Measurements from ENCODE around the gene ITGA11. TPM values are rescaled to one million over a fixed set of nuclear protein-coding genes. Genes with fewer than 3 reads are reported as not detected.

Gene ITGA11
- total and polyA plus RNA-seq, 2 of the 13 experiments (the other 11 are each of a cell fraction or from before 2014, with no cell fraction given) = not detected

- FAIRE-seq = no peak
- DNase-seq (ENCODE audit: low spot score) = no peak
- in situ Hi-C loops (cut with HindIII; ENCODE audit: extremely low pct_ligation_motif_present, low pct_unique_long_range_greater_than_20kb) (no loop called here), intact Hi-C loops (cut with micrococcal nuclease; ENCODE audit: unreplicated experiment) (no loop called here)
- H3K27ac ChIP-seq (ENCODE audit: extremely low read length, insufficient read depth, low read length) = peak overlapping the region; percentile 61
- ChIA-PET POLR2A (no interaction called here), CTCF (ENCODE audit: low intra/inter-chr PET ratio, low total read pairs) (no interaction called here)
- H3K4me3 ChIP-seq (replicated peaks in 1 of 3; ENCODE audit: insufficient read depth in 1 of 3, low read depth in 2 of 3, low read length in 3 of 3) = no peak overlapping the region
- no peaks in the 10 kb centered on the region for H3K27me3 ChIP-seq (ENCODE audit: control insufficient read depth in 1 of 2, insufficient read depth in 2 of 2, low read length in 2 of 2)
- no TSS peak for BruUV-seq (replicated peaks)
- no peaks in the 10 kb centered on the region for H3K9me3 ChIP-seq (ENCODE audit: low read length)
- peaks cover 39% of the 10 kb centered on the region for H3K4me1 ChIP-seq (ENCODE audit: insufficient read depth, low read length)
- WGBS (ENCODE audit: low lambda C conversion rate) = 67% methylated on average over 5 of the region's 5 CpGs
- peaks cover 12 to 41% of the 10 kb centered on the region in 2 experiments for H3K36me3 ChIP-seq (replicated peaks in 1 of 2; ENCODE audit: control insufficient read depth in 1 of 2, insufficient read depth in 2 of 2, low read length in 2 of 2)
- no peak overlapping the region for H3K4me2 ChIP-seq (ENCODE audit: low read depth, low read length)
- H4K20me1 ChIP-seq (ENCODE audit: insufficient read depth, low read length) = peaks cover 30% of the 10 kb centered on the region
- ATAC-seq = no peak
- peaks cover 97% of the 10 kb centered on the region for H3K79me2 ChIP-seq (ENCODE audit: insufficient read depth, low read length)
- H2AFZ ChIP-seq (ENCODE audit: low read length) = no peak overlapping the region
- no peak overlapping the region for H3K9ac ChIP-seq (ENCODE audit: insufficient read depth, low read depth, low read length)
- TF ChIP-seq HNF4A (CRISPR knock-in tag; IDR thresholded peaks at IDR 0.05) (peak; percentile 21; the same call in 1 of the 2 replicates), KDM1A (CRISPR knock-in tag; IDR thresholded peaks at IDR 0.05) (no peak), ZBTB44 (CRISPR knock-in tag; IDR thresholded peaks at IDR 0.05) (no peak)
These were observed 145.7 kb downstream of the ITGA11 start for GRCh38 chr15:68286256-68286655.

DNA sequence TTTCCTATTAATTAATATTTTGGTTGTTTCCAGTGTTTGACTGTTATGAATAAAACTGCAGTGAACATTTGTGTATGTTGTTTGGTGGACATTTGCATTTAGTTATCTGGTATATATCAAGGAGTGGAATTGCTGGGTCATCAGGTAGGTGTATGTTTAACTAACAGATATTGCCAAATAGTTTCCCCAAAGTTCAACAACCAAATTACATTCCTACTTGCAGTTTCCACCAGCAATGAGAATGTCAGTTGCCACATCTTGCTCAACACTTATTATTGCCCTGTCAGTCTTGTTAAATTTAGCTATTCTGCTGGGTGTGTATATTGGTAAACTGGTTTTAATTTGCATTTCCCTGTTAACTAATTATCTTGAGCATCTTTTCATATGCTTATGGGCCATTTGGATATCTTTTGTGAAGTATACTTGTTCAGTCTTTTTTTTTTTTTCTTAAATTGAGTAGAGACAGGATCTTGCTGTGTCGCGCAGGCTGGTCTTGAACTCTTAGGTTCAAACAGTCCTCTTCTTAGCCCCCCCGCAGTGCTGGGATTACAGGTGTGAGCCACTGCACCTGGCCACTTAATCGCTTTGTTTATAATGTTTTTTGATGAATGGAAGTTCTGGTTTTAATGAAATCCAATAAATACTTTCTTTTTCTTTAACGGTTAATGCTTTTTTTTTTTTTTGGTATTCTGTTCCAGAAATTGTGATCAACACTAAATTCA is 146.5 kb downstream of the ITGA11 start:
- ATAC-seq = peak; percentile 88
- POLR2A ChIA-PET = interaction anchor here (0.7 kb wide), 1 partner anchor 8 kb away, joined by 5 read pairs; the partner anchor contains the start of gene FEM1B
- WGBS (ENCODE audit: low lambda C conversion rate) = 79% methylated on average over 5 of the region's 5 CpGs
- DNase-seq (ENCODE audit: low spot score) = peak; percentile 85
- FAIRE-seq = peak; percentile 79
- H3K4me3 ChIP-seq (replicated peaks in 1 of 3; ENCODE audit: insufficient read depth in 1 of 3, low read depth in 2 of 3, low read length in 3 of 3) = no peak overlapping the region
- H3K4me1 ChIP-seq (ENCODE audit: insufficient read depth, low read length) = peaks cover 47% of the 10 kb centered on the region
- no peaks in the 10 kb centered on the region for H3K9me3 ChIP-seq (ENCODE audit: low read length)
- H3K27me3 ChIP-seq (ENCODE audit: control insufficient read depth in 1 of 2, insufficient read depth in 2 of 2, low read length in 2 of 2) = no peaks in the 10 kb centered on the region
- intact Hi-C loops (cut with micrococcal nuclease; ENCODE audit: unreplicated experiment) = no loop called here
- peak overlapping the region; percentile 61 for H3K27ac ChIP-seq (ENCODE audit: extremely low read length, insufficient read depth, low read length)
- BruUV-seq (replicated peaks) = no TSS peak
- H4K20me1 ChIP-seq (ENCODE audit: insufficient read depth, low read length) = peaks cover 38% of the 10 kb centered on the region
- peak overlapping the region; percentile 4; the same call in 1 of the 2 replicates for H3K4me2 ChIP-seq (ENCODE audit: low read depth, low read length)
- H3K79me2 ChIP-seq (ENCODE audit: insufficient read depth, low read length) = peaks cover 99% of the 10 kb centered on the region
- in situ Hi-C loops (cut with HindIII; ENCODE audit: extremely low pct_ligation_motif_present, low pct_unique_long_range_greater_than_20kb) = no loop called here
- peaks cover 9 to 33% of the 10 kb centered on the region in 2 experiments for H3K36me3 ChIP-seq (replicated peaks in 1 of 2; ENCODE audit: control insufficient read depth in 1 of 2, insufficient read depth in 2 of 2, low read length in 2 of 2)
- CTCF ChIA-PET (ENCODE audit: low intra/inter-chr PET ratio, low total read pairs) = no interaction called here
- H2AFZ ChIP-seq (ENCODE audit: low read length) = no peak overlapping the region
- H3K9ac ChIP-seq (ENCODE audit: insufficient read depth, low read depth, low read length) = no peak overlapping the region
- TF ChIP-seq BCL6 (CRISPR knock-in tag; IDR thresholded peaks at IDR 0.05) (peak; percentile 64), NFE2L2 (IDR thresholded peaks at IDR 0.05; ENCODE audit: low read length) (peak; percentile 61; the same call in 1 of the 2 replicates), ZNF678 (CRISPR knock-in tag; IDR thresholded peaks at IDR 0.05) (no peak), ZKSCAN8 (CRISPR knock-in tag; IDR thresholded peaks at IDR 0.05; ENCODE audit: borderline replicate concordance) (no peak), HNF4G (IDR thresholded peaks at IDR 0.05; ENCODE audit: borderline replicate concordance, low read depth, low read length) (0 out of 2 replicates have a peak, but pooled peaks have one; percentile 45), HNF4G (CRISPR knock-in tag; IDR thresholded peaks at IDR 0.05; ENCODE audit: borderline replicate concordance, low read depth) (no peak), SRF (IDR thresholded peaks at IDR 0.05; ENCODE audit: low read depth, low read length) (no peak), JUND (CRISPR knock-in tag; IDR thresholded peaks at IDR 0.05) (no peak), ZNF253 (CRISPR knock-in tag; IDR thresholded peaks at IDR 0.05; ENCODE audit: borderline replicate concordance) (no peak)
- TF ChIP-seq, protein P1, sequence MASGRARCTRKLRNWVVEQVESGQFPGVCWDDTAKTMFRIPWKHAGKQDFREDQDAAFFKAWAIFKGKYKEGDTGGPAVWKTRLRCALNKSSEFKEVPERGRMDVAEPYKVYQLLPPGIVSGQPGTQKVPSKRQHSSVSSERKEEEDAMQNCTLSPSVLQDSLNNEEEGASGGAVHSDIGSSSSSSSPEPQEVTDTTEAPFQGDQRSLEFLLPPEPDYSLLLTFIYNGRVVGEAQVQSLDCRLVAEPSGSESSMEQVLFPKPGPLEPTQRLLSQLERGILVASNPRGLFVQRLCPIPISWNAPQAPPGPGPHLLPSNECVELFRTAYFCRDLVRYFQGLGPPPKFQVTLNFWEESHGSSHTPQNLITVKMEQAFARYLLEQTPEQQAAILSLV (CRISPR knock-in tag; IDR thresholded peaks at IDR 0.05; ENCODE audit: borderline replicate concordance) = no peak
